Neural crest cell (in vitro differentiated cells): Measurements from ENCODE around the gene ZDHHC24. TPM values are rescaled to one million over a fixed set of nuclear protein-coding genes. Genes with fewer than 3 reads are reported as not detected.

ENCODE experiments used
- DNase-seq: peaks from one replicate; pipeline ENCODE4 v3.0.0; 2021; ENCODE audit warnings: low read depth, mixed read lengths, low spot score
- H3K27ac Mint-ChIP-seq: one replicate; pipeline ENCODE4 v1.8.0; 2021; ENCODE audit warnings: mild to moderate bottlenecking, mixed read lengths; ENCODE audit not compliant: unreplicated experiment
- H3K27me3 Mint-ChIP-seq: 2 replicates; pipeline ENCODE4 v1.8.0; 2021; ENCODE audit warnings: low read depth, mild to moderate bottlenecking, mixed read lengths
- H3K36me3 Mint-ChIP-seq: 2 replicates; pipeline ENCODE4 v1.8.0; 2021; ENCODE audit warnings: low read depth, mild to moderate bottlenecking, mixed read lengths
- H3K4me1 Mint-ChIP-seq: 2 replicates; pipeline ENCODE4 v1.8.0; 2021; ENCODE audit warnings: mixed read lengths
- H3K4me3 Mint-ChIP-seq: one replicate; pipeline ENCODE4 v1.8.0; 2021; ENCODE audit warnings: mild to moderate bottlenecking, mixed read lengths
- H3K9me3 Mint-ChIP-seq: 2 replicates; pipeline ENCODE4 v1.8.0; 2021; ENCODE audit warnings: mixed read lengths
- CTCF ChIP-seq: fragments of 200-600 bp; sonication (generic); conservative IDR thresholded peaks from 2 replicates; pipeline ENCODE4 v1.5.0; 2021; ENCODE audit warnings: antibody characterized with exemption, mild to moderate bottlenecking
- total RNA-seq: library from RNA; stranded (reverse); gene quantifications from 2 replicates; pipeline ENCODE4 v1.2.1, GENCODE V29; 2021

ZDHHC24 gene
- total RNA-seq, 1 donor from 2014 or later = 7.7 TPM

GRCh38 chr11:66580803-66581202 lies 35.0 kb upstream of the ZDHHC24 start:
- no peak overlapping the region for H3K4me3 Mint-ChIP-seq
- peaks cover 5% of the 10 kb centered on the region for H3K36me3 Mint-ChIP-seq
- H3K27ac Mint-ChIP-seq = no peak overlapping the region

DNA sequence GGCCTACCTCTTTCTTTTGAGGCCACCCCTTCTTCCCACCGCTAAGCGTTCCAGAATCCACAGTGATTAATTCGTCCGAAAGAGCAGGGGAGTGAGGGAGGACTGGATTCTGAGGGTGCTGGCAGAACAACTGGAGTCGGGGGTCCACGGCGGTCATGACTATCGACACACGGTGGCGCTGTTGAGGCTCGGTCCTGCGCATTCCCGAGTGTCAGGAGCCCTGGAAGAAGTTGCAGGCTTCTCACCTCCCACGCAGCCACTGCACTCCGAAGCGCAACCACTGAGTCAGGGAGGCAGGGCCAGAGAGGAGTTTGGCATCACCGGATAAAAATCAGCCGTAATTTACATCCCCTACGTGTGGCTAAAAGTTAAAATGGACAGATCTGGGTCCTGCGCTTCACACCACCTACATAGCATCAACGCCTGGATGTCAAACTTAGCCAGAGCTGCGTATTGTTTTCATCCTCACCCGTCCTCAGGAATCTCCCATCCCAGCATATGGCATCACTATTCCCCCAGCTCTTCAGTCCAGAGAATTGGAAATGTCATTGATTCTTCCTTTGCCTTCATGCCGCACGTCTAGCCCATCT lies 33.3 kb upstream of the ZDHHC24 start:
- DNase-seq = peak; percentile 93
- H3K4me3 Mint-ChIP-seq = no peak overlapping the region
- TF ChIP-seq CTCF = peak; percentile 85
- H3K27me3 Mint-ChIP-seq = peaks cover 13% of the 10 kb centered on the region
- H3K9me3 Mint-ChIP-seq = peaks cover 6% of the 10 kb centered on the region
- H3K27ac Mint-ChIP-seq = no peak overlapping the region
- peaks cover 5% of the 10 kb centered on the region for H3K36me3 Mint-ChIP-seq
- peaks cover 7% of the 10 kb centered on the region for H3K4me1 Mint-ChIP-seq

More at GRCh38 chr11:66580803-66581202, 35.0 kb upstream of the ZDHHC24 start:
- DNase-seq = no peak
- TF ChIP-seq CTCF = no peak
- peaks cover 6% of the 10 kb centered on the region for H3K9me3 Mint-ChIP-seq
- peaks cover 6% of the 10 kb centered on the region for H3K27me3 Mint-ChIP-seq
- H3K4me1 Mint-ChIP-seq = peaks cover 7% of the 10 kb centered on the region

DNA sequence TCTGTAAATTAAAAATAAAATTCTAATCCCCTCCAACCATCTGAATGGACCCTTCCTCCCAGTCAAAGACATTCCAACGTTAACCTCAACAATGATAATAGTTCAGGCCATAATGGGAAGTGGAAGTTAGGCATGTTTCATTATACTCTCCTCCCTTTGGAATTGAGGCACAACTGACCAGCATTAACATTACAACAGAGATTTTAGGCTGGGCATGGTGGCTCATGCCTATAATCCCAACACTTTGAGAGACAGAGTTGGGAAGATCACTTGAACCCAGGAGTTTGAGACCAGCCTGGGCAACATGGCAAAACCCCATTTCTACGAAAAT lies 25.0 kb upstream of the ZDHHC24 start:
- no peak for TF ChIP-seq CTCF
- no peak for DNase-seq
- H3K27me3 Mint-ChIP-seq = peaks cover 15% of the 10 kb centered on the region
- no peaks in the 10 kb centered on the region for H3K9me3 Mint-ChIP-seq
- peaks cover 12% of the 10 kb centered on the region for H3K4me1 Mint-ChIP-seq
- H3K36me3 Mint-ChIP-seq = no peaks in the 10 kb centered on the region
- no peak overlapping the region for H3K27ac Mint-ChIP-seq
- H3K4me3 Mint-ChIP-seq = no peak overlapping the region

- Mint-ChIP-seq H3K9me3 (no peaks in the 10 kb centered on the region), H3K27ac (no peak overlapping the region), H3K4me3 (no peak overlapping the region), H3K36me3 (no peaks in the 10 kb centered on the region), H3K27me3 (peaks cover 15% of the 10 kb centered on the region), H3K4me1 (peaks cover 12% of the 10 kb centered on the region)
- DNase-seq = no peak
- TF ChIP-seq CTCF = no peak
Measured at GRCh38 chr11:66570079-66570849, 24.4 kb upstream of the ZDHHC24 start.

GRCh38 chr11:66569076-66569475 lies 23.2 kb upstream of the ZDHHC24 start:
- Mint-ChIP-seq H3K4me1 (peaks cover 12% of the 10 kb centered on the region), H3K4me3 (no peak overlapping the region), H3K27me3 (peaks cover 8% of the 10 kb centered on the region), H3K9me3 (no peaks in the 10 kb centered on the region), H3K36me3 (no peaks in the 10 kb centered on the region), H3K27ac (peak overlapping the region; percentile 35)
- no peak for TF ChIP-seq CTCF
- no peak for DNase-seq
